Measurements from ENCODE around the gene SNCG. TPM values are rescaled to one million over a fixed set of nuclear protein-coding genes. Genes with fewer than 3 reads are reported as not detected.

The SNCG gene
- total RNA-seq, 1 experiment from 2014 or later = not detected

DNA sequence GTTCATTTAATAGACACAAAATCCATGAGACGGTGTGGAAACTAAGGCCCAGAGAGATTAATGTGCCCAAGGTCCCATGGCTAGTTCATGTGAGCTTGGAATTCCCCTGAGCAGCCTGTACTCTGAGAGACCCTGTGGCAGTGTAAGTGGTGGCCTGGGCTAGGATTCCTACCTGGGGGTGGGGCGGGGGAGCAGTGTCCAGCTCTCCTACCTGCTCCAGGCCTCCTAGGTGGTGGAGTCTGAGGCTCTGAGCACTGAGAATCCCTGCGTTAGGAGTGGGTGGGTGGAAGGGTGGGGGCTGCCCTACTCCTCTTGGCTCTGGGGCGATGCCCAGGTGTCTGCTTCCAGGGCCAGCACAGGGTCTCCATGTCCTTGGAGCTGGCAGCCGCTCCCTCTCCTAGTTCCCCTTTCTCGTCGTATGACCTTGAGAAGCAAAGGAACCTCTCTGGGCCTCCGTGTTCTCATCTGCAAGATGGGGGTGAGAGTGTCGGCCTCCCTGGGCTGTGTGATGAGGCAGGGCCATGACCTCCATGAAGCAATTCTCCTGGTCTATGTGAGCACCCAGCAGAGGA, 2.5 kb downstream of the SNCG start:
- no peaks in the 10 kb centered on the region for H3K4me1 ChIP-seq (ENCODE audit: insufficient read depth, low read length, poor library complexity, severe bottlenecking)
- intact Hi-C loops (cut with micrococcal nuclease; ENCODE audit: unreplicated experiment) = loop anchor here (10.0 kb wide), 1 partner anchor 276 kb away; no protein-coding TSS in a partner anchor
- H3K27ac ChIP-seq (ENCODE audit: low read depth, low read length, poor library complexity, severe bottlenecking) = no peak overlapping the region
- ChIA-PET POLR2A (ENCODE audit: low non-redundant PET) (no interaction called here), CTCF (no interaction called here)
- no peak overlapping the region for H3K4me3 ChIP-seq (ENCODE audit: low read depth, low read length, poor library complexity, severe bottlenecking)
- no peak for DNase-seq (ENCODE audit: low spot score)
- H3K27me3 ChIP-seq (replicated peaks; ENCODE audit: insufficient read depth, low read depth, low read length, poor library complexity) = no peaks in the 10 kb centered on the region
- H3K9me3 ChIP-seq (ENCODE audit: low read depth, low read length, poor library complexity, severe bottlenecking) = no peaks in the 10 kb centered on the region
- no TSS peak for BruUV-seq (replicated peaks)
- no peaks in the 10 kb centered on the region for H3K36me3 ChIP-seq (ENCODE audit: insufficient read depth, low read length, poor library complexity, severe bottlenecking)
- no peak for TF ChIP-seq EZH2 (IDR thresholded peaks at IDR 0.05; ENCODE audit: borderline replicate concordance, low read depth, low read length, poor library complexity, severe bottlenecking)
- no peak for TF ChIP-seq CTCF (conservative IDR thresholded peaks at IDR 0.05; ENCODE audit: low read depth, low read length)

- CTCF ChIA-PET = no interaction called here
- Histone ChIP-seq H3K9me3 (ENCODE audit: low read depth, low read length, poor library complexity, severe bottlenecking) (no peaks in the 10 kb centered on the region), H3K27ac (ENCODE audit: low read depth, low read length, poor library complexity, severe bottlenecking) (no peak overlapping the region), H3K36me3 (ENCODE audit: insufficient read depth, low read length, poor library complexity, severe bottlenecking) (no peaks in the 10 kb centered on the region), H3K4me3 (ENCODE audit: low read depth, low read length, poor library complexity, severe bottlenecking) (no peak overlapping the region), H3K27me3 (replicated peaks; ENCODE audit: insufficient read depth, low read depth, low read length, poor library complexity) (no peaks in the 10 kb centered on the region), H3K4me1 (ENCODE audit: insufficient read depth, low read length, poor library complexity, severe bottlenecking) (peaks cover 6% of the 10 kb centered on the region)
- no peak for DNase-seq (ENCODE audit: low spot score)
- intact Hi-C loops (cut with micrococcal nuclease; ENCODE audit: unreplicated experiment) = loop anchor here (10.0 kb wide), 1 partner anchor 277 kb away; no protein-coding TSS in a partner anchor
- TF ChIP-seq CTCF (conservative IDR thresholded peaks at IDR 0.05; ENCODE audit: low read depth, low read length) = no peak
- no peak for TF ChIP-seq EZH2 (IDR thresholded peaks at IDR 0.05; ENCODE audit: borderline replicate concordance, low read depth, low read length, poor library complexity, severe bottlenecking)
- no TSS peak for BruUV-seq (replicated peaks)
- POLR2A ChIA-PET (ENCODE audit: low non-redundant PET) = interaction anchor here (0.6 kb wide), 1 partner anchor 253 kb away, joined by 3 read pairs; no protein-coding TSS in a partner anchor
These were observed 3.2 kb downstream of the SNCG start for GRCh38 chr10:86961481-86962091.

- intact Hi-C loops (cut with micrococcal nuclease; ENCODE audit: unreplicated experiment) = loop anchor here (10.0 kb wide), 1 partner anchor 278 kb away; no protein-coding TSS in a partner anchor
- POLR2A ChIA-PET (ENCODE audit: low non-redundant PET) = interaction anchor here (0.6 kb wide), 1 partner anchor 254 kb away, joined by 3 read pairs; no protein-coding TSS in a partner anchor
- BruUV-seq (replicated peaks) = no TSS peak
- no peak for TF ChIP-seq CTCF (conservative IDR thresholded peaks at IDR 0.05; ENCODE audit: low read depth, low read length)
- TF ChIP-seq EZH2 (IDR thresholded peaks at IDR 0.05; ENCODE audit: borderline replicate concordance, low read depth, low read length, poor library complexity, severe bottlenecking) = no peak
- Histone ChIP-seq H3K27ac (ENCODE audit: low read depth, low read length, poor library complexity, severe bottlenecking) (no peak overlapping the region), H3K36me3 (ENCODE audit: insufficient read depth, low read length, poor library complexity, severe bottlenecking) (no peaks in the 10 kb centered on the region), H3K9me3 (ENCODE audit: low read depth, low read length, poor library complexity, severe bottlenecking) (no peaks in the 10 kb centered on the region), H3K27me3 (replicated peaks; ENCODE audit: insufficient read depth, low read depth, low read length, poor library complexity) (no peaks in the 10 kb centered on the region), H3K4me3 (ENCODE audit: low read depth, low read length, poor library complexity, severe bottlenecking) (no peak overlapping the region), H3K4me1 (ENCODE audit: insufficient read depth, low read length, poor library complexity, severe bottlenecking) (peaks cover 6% of the 10 kb centered on the region)
- DNase-seq (ENCODE audit: low spot score) = no peak
- CTCF ChIA-PET = no interaction called here
These were observed 4.0 kb downstream of the SNCG start for GRCh38 chr10:86962136-86962980.

All from A673 (cell line).